ENCODE measurements around the gene TTLL7.

GRCh38 chr1:83970114-83970513, 28.8 kb downstream of the TTLL7 start:
- TF ChIP-seq, protein P1, sequence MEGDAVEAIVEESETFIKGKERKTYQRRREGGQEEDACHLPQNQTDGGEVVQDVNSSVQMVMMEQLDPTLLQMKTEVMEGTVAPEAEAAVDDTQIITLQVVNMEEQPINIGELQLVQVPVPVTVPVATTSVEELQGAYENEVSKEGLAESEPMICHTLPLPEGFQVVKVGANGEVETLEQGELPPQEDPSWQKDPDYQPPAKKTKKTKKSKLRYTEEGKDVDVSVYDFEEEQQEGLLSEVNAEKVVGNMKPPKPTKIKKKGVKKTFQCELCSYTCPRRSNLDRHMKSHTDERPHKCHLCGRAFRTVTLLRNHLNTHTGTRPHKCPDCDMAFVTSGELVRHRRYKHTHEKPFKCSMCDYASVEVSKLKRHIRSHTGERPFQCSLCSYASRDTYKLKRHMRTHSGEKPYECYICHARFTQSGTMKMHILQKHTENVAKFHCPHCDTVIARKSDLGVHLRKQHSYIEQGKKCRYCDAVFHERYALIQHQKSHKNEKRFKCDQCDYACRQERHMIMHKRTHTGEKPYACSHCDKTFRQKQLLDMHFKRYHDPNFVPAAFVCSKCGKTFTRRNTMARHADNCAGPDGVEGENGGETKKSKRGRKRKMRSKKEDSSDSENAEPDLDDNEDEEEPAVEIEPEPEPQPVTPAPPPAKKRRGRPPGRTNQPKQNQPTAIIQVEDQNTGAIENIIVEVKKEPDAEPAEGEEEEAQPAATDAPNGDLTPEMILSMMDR (IDR thresholded peaks at IDR 0.05), result no peak
- TF ChIP-seq POLR2AphosphoS5 (IDR thresholded peaks at IDR 0.05) (no peak), POLR2A (IDR thresholded peaks at IDR 0.05) (no peak), EP300 (IDR thresholded peaks at IDR 0.05) (no peak)
